AG04449 (cell line): ENCODE measurements around the gene CKS1B.

Experiments
- CTCF ChIA-PET: fragments of 350-600 bp; formaldehyde crosslinking; extraction: SDS; loops from one replicate; lab custom pipeline; 2021; ENCODE audit warnings: antibody characterized with exemption; lab: Yijun Ruan, JAX
- POLR2A ChIA-PET: fragments of 400-600, 350-600 bp; formaldehyde crosslinking; extraction: SDS; loops from one replicate; lab custom pipeline; 2020; ENCODE audit warnings: antibody characterized with exemption, inconsistent platforms; lab: Yijun Ruan, JAX
- DNase-seq: peaks from one replicate; pipeline ENCODE4 v3.0.0-alpha.2; 2010; ENCODE audit warnings: low read depth, low spot score
- H3K4me3 ChIP-seq: 2 replicates; pipeline ENCODE4 v1.5.1; 2011; ENCODE audit warnings: low read depth, mild to moderate bottlenecking, control low read depth, low read length
- TF ChIP-seq, protein P1 (sequence below): IDR thresholded peaks from one replicate; pipeline ENCODE4 v1.5.1; 2011; ENCODE audit warnings: mild to moderate bottlenecking, moderate library complexity, low read length, control low read depth, inconsistent platforms; ENCODE audit not compliant: insufficient read depth; ENCODE audit errors: missing control alignments

CKS1B gene

GRCh38 chr1:155022927-155023236 lies 48.4 kb downstream of the CKS1B start:
- DNase-seq: no peak
- ChIA-PET POLR2A (no interaction called here), CTCF (interaction anchor here (0.9 to 10.5 kb wide), 7 partner anchors 20 to 78 kb away, joined by 3 to 244 read pairs (median 4); partner anchors contain the start of genes ADAM15, LENEP and ZBTB7B)
- H3K4me3 ChIP-seq: no peak overlapping the region
- TF ChIP-seq, protein P1, sequence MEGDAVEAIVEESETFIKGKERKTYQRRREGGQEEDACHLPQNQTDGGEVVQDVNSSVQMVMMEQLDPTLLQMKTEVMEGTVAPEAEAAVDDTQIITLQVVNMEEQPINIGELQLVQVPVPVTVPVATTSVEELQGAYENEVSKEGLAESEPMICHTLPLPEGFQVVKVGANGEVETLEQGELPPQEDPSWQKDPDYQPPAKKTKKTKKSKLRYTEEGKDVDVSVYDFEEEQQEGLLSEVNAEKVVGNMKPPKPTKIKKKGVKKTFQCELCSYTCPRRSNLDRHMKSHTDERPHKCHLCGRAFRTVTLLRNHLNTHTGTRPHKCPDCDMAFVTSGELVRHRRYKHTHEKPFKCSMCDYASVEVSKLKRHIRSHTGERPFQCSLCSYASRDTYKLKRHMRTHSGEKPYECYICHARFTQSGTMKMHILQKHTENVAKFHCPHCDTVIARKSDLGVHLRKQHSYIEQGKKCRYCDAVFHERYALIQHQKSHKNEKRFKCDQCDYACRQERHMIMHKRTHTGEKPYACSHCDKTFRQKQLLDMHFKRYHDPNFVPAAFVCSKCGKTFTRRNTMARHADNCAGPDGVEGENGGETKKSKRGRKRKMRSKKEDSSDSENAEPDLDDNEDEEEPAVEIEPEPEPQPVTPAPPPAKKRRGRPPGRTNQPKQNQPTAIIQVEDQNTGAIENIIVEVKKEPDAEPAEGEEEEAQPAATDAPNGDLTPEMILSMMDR: no peak

GRCh38 chr1:155023627-155024026 lies 49.1 kb downstream of the CKS1B start:
- no peak for DNase-seq
- H3K4me3 ChIP-seq: no peak overlapping the region
- ChIA-PET CTCF (interaction anchor here (0.8 to 10.5 kb wide), 5 partner anchors 19 to 63 kb away, joined by 3 to 244 read pairs (median 9); partner anchors contain the start of genes LENEP and ZBTB7B), POLR2A (no interaction called here)
- TF ChIP-seq, protein P1: no peak

DNA sequence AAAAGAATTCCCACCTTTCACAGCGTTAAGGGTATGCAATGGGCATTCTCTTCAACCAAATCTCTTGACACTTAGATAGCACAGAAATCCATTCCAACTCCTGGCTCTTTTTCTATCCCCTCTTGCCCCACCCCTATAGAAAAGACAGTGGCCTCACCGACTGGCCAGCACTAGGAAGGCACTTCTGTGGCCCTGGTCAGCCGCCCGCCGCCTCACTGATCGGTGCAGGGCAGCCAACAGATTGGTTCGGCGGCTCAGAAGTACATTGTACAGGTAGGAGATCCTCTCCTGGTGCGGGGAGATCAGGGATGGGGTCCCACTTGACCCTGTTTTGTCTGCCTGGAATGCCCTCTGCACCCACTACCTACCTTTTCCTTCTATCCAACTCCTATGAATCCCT lies 49.8 kb downstream of the CKS1B start:
- no peak for DNase-seq
- TF ChIP-seq, protein P1: no peak
- no peak overlapping the region for H3K4me3 ChIP-seq
- ChIA-PET CTCF (interaction anchor here (1.3 to 7.2 kb wide), 2 partner anchors 6 to 21 kb away, joined by 3 to 53 read pairs; no protein-coding TSS in a partner anchor), POLR2A (interaction anchor here (0.6 kb wide), 1 partner anchor 69 kb away, joined by 3 read pairs; the partner anchor contains the start of gene PBXIP1)

DNA sequence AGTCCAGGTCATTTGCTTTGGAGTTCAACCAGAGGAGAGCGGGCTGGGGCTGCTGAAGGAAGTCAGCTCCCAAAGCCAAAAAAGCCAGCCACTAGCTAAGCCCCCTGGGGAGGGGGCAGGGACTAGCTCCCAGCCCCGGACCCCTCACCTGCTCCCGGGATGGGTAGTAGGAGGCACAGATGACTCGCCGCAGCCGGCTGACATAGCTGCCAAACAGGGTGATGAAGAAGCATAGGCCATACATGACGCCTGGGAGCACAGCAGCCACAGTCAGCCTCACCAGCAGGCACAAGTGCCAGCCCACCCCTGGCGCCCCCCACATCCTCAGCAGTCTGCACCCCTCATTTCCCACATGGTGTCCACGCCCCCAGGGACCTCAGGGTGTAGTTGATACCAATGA lies 51.7 kb downstream of the CKS1B start:
- ChIA-PET POLR2A (no interaction called here), CTCF (interaction anchor here (0.7 to 7.2 kb wide), 4 partner anchors 8 to 59 kb away, joined by 3 to 53 read pairs (median 4); no protein-coding TSS in a partner anchor)
- TF ChIP-seq, protein P1: no peak
- H3K4me3 ChIP-seq: no peak overlapping the region
- DNase-seq: no peak

DNA sequence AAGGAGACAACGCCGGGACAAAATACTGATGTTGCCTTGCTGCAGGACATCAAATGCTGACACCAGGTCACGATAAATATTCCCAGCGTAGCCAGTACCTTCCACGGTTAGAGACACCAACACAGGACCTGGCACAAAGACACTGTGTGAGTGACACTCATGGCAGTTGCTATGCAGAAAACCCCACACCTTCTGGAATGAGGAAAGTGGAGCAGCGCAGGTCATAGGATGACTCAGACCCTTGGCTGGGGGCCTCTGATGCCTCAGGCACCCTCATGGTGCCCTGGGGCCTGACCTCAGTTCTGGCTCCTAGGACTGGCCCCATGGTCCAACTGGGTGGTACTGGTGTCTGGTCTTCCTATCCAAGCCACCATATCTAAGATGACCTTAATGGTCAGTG lies 52.1 kb downstream of the CKS1B start:
- no peak for DNase-seq
- POLR2A ChIA-PET: no interaction called here
- no peak overlapping the region for H3K4me3 ChIP-seq
- TF ChIP-seq, protein P1: no peak
- CTCF ChIA-PET: interaction anchor here (1.0 to 7.2 kb wide), 2 partner anchors 8 to 35 kb away, joined by 3 to 53 read pairs; no protein-coding TSS in a partner anchor
